HG03571 (cell line): ENCODE results near the gene ARMC6.
"Not testable (repeated sequence)": the region's sequence is repeated elsewhere in the genome, so short reads cannot be mapped to it uniquely, and the experiment has no call there.

ENCODE experiments used
- ATAC-seq: cut with Tn5 transposase; IDR thresholded peaks from one replicate; pipeline ENCODE4 v1.9.1; 2021; ENCODE audit not compliant: unreplicated experiment

The ARMC6 gene

DNA sequence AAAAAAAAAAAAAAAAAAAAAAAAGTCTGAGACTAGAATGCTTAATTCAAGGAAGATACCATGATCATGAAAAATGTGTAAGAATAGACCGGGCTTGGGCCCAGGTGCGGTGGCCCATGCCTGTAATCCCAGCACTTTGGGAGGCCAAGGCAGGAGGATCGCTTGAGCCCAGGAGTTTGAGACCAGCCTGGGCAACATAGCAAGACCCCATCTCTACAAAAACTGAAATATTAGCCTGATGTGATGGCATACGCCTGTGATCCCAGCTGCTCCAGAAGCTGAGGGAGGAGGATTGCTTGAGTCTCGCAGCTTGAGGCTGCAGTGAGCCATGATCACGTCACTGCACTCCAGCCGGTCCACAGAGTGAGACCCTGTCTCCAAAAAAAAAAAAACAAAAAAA is 73.5 kb downstream of the ARMC6 start:
- not testable (repeated sequence) for ATAC-seq

DNA sequence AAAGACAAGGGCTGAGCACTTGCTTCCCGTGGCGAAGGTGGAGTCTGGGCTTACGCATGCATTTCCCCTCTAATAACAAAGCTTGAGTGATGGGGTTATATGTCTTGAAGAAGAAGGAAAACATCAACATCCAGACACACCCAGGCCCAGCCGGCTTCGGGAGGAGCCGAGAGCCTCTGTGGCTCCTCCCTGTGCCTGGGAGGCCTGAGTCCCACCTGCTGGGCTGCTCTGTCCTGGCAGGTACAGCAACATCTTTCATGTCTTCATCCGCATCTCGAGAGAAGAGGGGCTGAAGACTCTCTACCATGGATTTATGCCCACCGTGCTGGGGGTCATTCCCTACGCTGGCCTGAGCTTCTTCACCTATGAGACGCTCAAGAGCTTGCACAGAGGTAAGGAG is 74.3 kb downstream of the ARMC6 start:
- no peak for ATAC-seq
